Smooth muscle cell (in vitro differentiated cells): ENCODE measurements around the gene FAM120B. TPM values are rescaled to one million over a fixed set of nuclear protein-coding genes. Genes with fewer than 3 reads are reported as not detected.

Experiments
- DNase-seq: peaks from one replicate; lab custom pipeline; 2025; ENCODE audit not compliant: unreplicated experiment; lab: John Stamatoyannopoulos, UW
- H2AFZ ChIP-seq: fragments of 200-600 bp; sonication (generic); 2 replicates; pipeline ENCODE4 v1.6.0; 2016; ENCODE audit warnings: antibody characterized with exemption, low read depth, mild to moderate bottlenecking
- H3F3A ChIP-seq: fragments of 200-600 bp; sonication (generic); 2 replicates; pipeline ENCODE4 v1.6.0; 2017; ENCODE audit warnings: antibody characterized with exemption, low read depth
- H3K27ac ChIP-seq: fragments of 200-600 bp; sonication (generic); 2 replicates; pipeline ENCODE4 v1.5.1; 2016; ENCODE audit warnings: low read depth, mild to moderate bottlenecking
- H3K27me3 ChIP-seq: fragments of 200-600 bp; sonication (generic); 2 replicates; pipeline ENCODE4 v1.6.1; 2016; ENCODE audit warnings: low read depth, mild to moderate bottlenecking
- H3K36me3 ChIP-seq: fragments of 200-600 bp; sonication (generic); 2 replicates; pipeline ENCODE4 v1.5.1; 2016; ENCODE audit warnings: low read depth
- H3K4me1 ChIP-seq: fragments of 200-600 bp; sonication (generic); 2 replicates; pipeline ENCODE4 v1.5.1; 2016; ENCODE audit warnings: low read depth
- H3K4me2 ChIP-seq: fragments of 200-600 bp; sonication (generic); 2 replicates; pipeline ENCODE4 v1.6.0; 2016; ENCODE audit warnings: mild to moderate bottlenecking
- H3K4me3 ChIP-seq: fragments of 200-600 bp; sonication (generic); 2 replicates; pipeline ENCODE4 v1.5.1; 2016; ENCODE audit warnings: mild to moderate bottlenecking
- H3K79me2 ChIP-seq: fragments of 200-600 bp; sonication (generic); 2 replicates; pipeline ENCODE4 v1.6.0; 2016; ENCODE audit warnings: low read depth, mild to moderate bottlenecking
- H3K9ac ChIP-seq: fragments of 200-600 bp; sonication (generic); 2 replicates; pipeline ENCODE4 v1.6.0; 2016; ENCODE audit warnings: low read depth
- H3K9me3 ChIP-seq: fragments of 200-600 bp; sonication (generic); replicated peaks from 2 replicates; pipeline ENCODE4 v1.5.1; 2016; ENCODE audit warnings: low read depth
- H4K20me1 ChIP-seq: fragments of 200-600 bp; sonication (generic); 2 replicates; pipeline ENCODE4 v1.6.0; 2016; ENCODE audit warnings: low read depth
- CTCF ChIP-seq: fragments of 200-600 bp; sonication (generic); IDR thresholded peaks from 2 replicates; pipeline ENCODE4 v1.5.1; 2017; ENCODE audit warnings: borderline replicate concordance, mild to moderate bottlenecking, antibody characterized with exemption; ENCODE audit not compliant: insufficient read depth, poor library complexity, severe bottlenecking
- WGBS: methylation state at CpG from one replicate; pipeline ENCODE4 v1.1.7; 2016; ENCODE audit warnings: low lambda C conversion rate; 5-methylcytosine and 5-hydroxymethylcytosine counted together
- polyA plus RNA-seq: library from polyadenylated mRNA; unstranded; fragments of >200 nt; fragmentation: Nextera tagmentation; extraction: Ambion mirVana; gene quantifications from 2 replicates; pipeline ENCODE4 v1.2.1, GENCODE V29; 2016
- total RNA-seq: library from RNA; depleted of rRNA; stranded (reverse); fragments of >200 nt; gene quantifications from 2 replicates; pipeline ENCODE4 v1.2.3, GENCODE V29; 2014

FAM120B gene
- total and polyA plus RNA-seq, 2 experiments from 2014 or later = 17.8 to 26.3 TPM

GRCh38 chr6:170434117-170434820 lies 127.7 kb downstream of the FAM120B start:
- Histone ChIP-seq H3K36me3 (no peaks in the 10 kb centered on the region), H3K4me3 (no peak overlapping the region), H3K9ac (no peak overlapping the region), H3K4me2 (no peak overlapping the region), H3K27ac (no peak overlapping the region), H3F3A (no peaks in the 10 kb centered on the region), H2AFZ (no peak overlapping the region), H3K4me1 (peaks cover 14% of the 10 kb centered on the region), H3K27me3 (no peaks in the 10 kb centered on the region), H3K9me3 (no peaks in the 10 kb centered on the region), H4K20me1 (no peaks in the 10 kb centered on the region), H3K79me2 (no peaks in the 10 kb centered on the region)
- WGBS = 83% methylated on average over 20 of the region's 20 CpGs
- no peak for DNase-seq
- no peak for TF ChIP-seq CTCF

GRCh38 chr6:170434821-170435155 lies 128.2 kb downstream of the FAM120B start:
- no peaks in the 10 kb centered on the region for H3K79me2 ChIP-seq
- no peak overlapping the region for H3K4me3 ChIP-seq
- WGBS = 83% methylated on average over 17 of the region's 17 CpGs
- peaks cover 19% of the 10 kb centered on the region for H3K4me1 ChIP-seq
- no peaks in the 10 kb centered on the region for H3K27me3 ChIP-seq
- H3K27ac ChIP-seq = no peak overlapping the region
- TF ChIP-seq CTCF = no peak
- no peaks in the 10 kb centered on the region for H3K36me3 ChIP-seq
- no peak for DNase-seq
- no peaks in the 10 kb centered on the region for H3F3A ChIP-seq
- no peaks in the 10 kb centered on the region for H3K9me3 ChIP-seq
- no peak overlapping the region for H2AFZ ChIP-seq
- no peak overlapping the region for H3K4me2 ChIP-seq
- no peaks in the 10 kb centered on the region for H4K20me1 ChIP-seq
- H3K9ac ChIP-seq = no peak overlapping the region

- H3K4me2 ChIP-seq = no peak overlapping the region
- no peak overlapping the region for H3K27ac ChIP-seq
- H3F3A ChIP-seq = no peaks in the 10 kb centered on the region
- H3K4me3 ChIP-seq = no peak overlapping the region
- H2AFZ ChIP-seq = no peak overlapping the region
- no peaks in the 10 kb centered on the region for H3K9me3 ChIP-seq
- H3K9ac ChIP-seq = no peak overlapping the region
- DNase-seq = no peak
- no peaks in the 10 kb centered on the region for H3K27me3 ChIP-seq
- no peaks in the 10 kb centered on the region for H4K20me1 ChIP-seq
- H3K79me2 ChIP-seq = no peaks in the 10 kb centered on the region
- TF ChIP-seq CTCF = no peak
- 88% methylated on average over 1 of the region's 1 CpG for WGBS
- H3K36me3 ChIP-seq = no peaks in the 10 kb centered on the region
- H3K4me1 ChIP-seq = peaks cover 19% of the 10 kb centered on the region
Measured at GRCh38 chr6:170435766-170436165, 129.2 kb downstream of the FAM120B start.

- H3K79me2 ChIP-seq = no peaks in the 10 kb centered on the region
- no peak overlapping the region for H2AFZ ChIP-seq
- H3K27ac ChIP-seq = no peak overlapping the region
- H3K4me1 ChIP-seq = peaks cover 19% of the 10 kb centered on the region
- H3K9ac ChIP-seq = no peak overlapping the region
- TF ChIP-seq CTCF = no peak
- no peak for DNase-seq
- H3K4me2 ChIP-seq = no peak overlapping the region
- no peaks in the 10 kb centered on the region for H3K9me3 ChIP-seq
- 82% methylated on average over 3 of the region's 3 CpGs for WGBS
- H3F3A ChIP-seq = no peaks in the 10 kb centered on the region
- H3K36me3 ChIP-seq = no peaks in the 10 kb centered on the region
- no peak overlapping the region for H3K4me3 ChIP-seq
- H4K20me1 ChIP-seq = no peaks in the 10 kb centered on the region
- no peaks in the 10 kb centered on the region for H3K27me3 ChIP-seq
Measured at GRCh38 chr6:170436209-170436809, 129.8 kb downstream of the FAM120B start.
